Epithelial cell of prostate (primary cell): ENCODE results near the gene AP4S1.
A peak's percentile ranks its signal among the peaks of the same experiment; 100 is the strongest.

ENCODE experiments used
- DNase-seq: peaks from one replicate; pipeline ENCODE4 v3.0.0-alpha.2; 2011; ENCODE audit warnings: low read depth, low spot score
- H3K27ac ChIP-seq: fragments of 450-650 bp; 2 replicates; pipeline ENCODE4 v1.5.1; 2017; ENCODE audit warnings: mild to moderate bottlenecking

Gene AP4S1

DNA sequence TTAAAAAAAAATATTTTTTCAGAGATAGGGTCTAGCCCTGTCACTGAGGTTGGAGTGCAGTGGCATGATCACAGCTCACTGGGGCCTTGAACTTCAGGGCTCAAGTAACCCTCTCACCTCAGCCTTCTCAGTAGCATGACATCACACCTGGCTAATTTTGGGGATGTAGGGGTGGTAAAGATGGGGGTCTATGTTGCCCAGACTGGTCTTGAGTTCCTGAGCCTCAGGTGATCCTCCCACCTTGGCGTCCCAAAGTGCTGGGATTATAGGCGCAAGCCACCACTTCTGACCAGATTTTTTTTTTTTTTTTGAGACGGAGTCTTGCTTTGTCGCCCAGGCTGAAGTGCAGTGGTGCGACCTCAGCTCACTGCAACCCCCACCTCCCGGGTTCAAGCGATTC is 101.2 kb downstream of the AP4S1 start:
- no peak for DNase-seq
- no peak overlapping the region for H3K27ac ChIP-seq

DNA sequence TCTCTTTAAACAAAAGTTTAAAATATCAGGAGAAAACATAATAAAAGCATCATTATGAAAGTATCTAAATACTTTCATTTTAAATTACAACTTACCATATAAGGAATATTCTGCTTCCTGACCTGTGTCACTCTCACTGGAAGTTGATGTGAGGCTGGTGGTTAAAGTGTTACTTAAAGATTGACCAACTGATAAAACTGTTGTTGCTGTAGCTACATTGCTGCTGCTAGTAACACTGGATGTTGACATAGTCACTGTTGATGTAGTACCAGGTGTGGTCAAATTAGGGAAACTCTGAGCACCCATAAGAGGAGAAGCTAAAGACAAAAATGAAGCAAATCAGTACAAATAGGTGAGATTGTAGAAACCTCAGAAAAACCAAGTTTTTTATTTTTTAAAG is 102.2 kb downstream of the AP4S1 start:
- no peak overlapping the region for H3K27ac ChIP-seq
- DNase-seq, result no peak

DNA sequence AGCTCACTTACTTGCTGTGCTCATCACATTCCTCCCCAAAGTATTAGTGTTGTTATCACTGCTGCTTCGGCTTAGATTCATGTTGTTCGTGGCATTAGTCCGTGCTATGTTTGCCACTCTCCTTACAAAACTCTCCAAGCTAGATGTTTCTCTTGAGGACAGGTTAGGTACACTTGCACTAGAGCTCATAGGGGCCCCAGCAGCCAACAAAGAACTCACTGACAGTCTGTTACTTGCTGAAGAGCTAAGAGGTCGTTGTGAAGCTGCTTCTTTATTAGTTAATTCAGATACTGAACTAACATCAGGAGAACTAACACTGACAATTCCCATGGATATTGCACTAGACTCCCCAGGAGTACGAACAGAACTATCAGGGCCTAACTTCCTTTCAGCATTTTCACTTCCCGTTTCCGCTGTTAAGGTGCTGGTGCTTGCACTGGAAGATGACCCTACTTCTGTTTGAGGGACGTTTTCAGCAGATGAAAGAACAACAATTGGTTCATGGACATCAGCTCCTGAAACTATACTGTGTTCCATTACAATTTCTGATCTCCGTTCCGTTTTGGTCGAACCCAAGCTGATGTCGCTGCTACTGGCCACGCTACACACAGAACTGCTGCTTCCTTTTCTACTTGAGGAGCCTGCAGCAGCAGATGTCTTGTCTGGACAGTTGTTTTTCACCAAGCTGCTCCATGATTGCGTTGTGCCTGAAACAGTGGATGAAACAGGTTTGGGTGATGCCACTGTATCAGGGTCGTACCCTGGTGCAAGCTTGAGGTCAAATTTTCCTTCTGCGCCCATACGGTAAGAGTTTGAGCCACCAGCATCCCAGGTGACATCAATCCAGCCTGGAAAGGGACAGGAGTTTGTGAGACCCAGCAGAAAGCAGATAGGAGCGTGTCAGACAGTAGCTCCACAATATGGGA is 103.4 kb downstream of the AP4S1 start:
- DNase-seq, result no peak
- H3K27ac ChIP-seq, result no peak overlapping the region

DNA sequence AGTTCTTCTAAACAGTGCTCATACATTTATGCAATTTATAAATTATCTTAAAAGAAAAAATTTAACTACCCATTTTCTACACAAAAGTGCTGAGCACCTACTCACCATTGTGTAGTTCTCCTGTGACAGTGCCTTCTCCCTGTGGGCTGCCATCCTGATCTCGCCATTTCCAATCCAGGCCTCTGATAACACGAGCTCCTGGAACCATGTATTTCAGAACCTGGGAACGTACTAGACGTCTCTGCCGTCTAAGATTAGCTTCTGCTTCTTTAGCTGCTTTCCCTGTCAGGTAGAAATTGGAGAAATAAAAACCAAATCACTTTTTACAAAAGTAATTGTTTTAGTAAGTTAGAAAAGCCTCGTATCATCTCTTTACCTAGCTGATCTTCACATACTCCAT is 107.7 kb downstream of the AP4S1 start:
- DNase-seq, result no peak
- no peak overlapping the region for H3K27ac ChIP-seq

DNA sequence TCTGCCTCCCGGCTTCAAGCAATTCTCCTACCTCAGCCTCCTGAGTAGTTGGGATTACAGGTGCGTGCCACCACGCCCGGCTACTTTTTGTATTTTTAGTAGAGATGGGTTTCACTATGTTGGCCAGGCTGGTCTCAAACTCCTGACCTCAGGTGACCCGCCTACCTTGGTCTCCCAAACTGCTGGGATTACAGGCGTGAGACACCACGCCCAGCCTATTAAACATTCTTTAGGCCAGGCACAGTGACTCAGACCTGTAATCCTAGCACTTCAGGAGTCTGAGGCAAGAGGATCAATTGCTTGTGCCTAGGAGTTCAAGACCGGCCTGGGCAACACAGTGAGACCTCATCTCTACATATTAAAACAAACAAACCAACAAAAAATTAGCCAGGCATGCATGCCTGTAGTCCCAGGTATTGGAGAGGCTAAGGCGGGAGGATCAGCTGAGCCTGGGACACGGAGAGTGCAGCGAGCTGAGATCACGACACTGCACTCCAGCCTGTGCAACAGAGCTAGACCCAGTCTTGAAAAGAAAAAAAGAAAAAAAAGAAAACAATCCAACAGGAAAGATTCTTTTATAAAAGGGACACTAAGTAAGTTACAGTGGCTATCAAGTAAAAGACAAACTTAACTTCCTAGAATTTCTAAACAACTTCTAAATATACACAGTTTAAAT is 111.9 kb downstream of the AP4S1 start:
- peak overlapping the region; percentile 18 for H3K27ac ChIP-seq
- DNase-seq, result peak; percentile 6

DNA sequence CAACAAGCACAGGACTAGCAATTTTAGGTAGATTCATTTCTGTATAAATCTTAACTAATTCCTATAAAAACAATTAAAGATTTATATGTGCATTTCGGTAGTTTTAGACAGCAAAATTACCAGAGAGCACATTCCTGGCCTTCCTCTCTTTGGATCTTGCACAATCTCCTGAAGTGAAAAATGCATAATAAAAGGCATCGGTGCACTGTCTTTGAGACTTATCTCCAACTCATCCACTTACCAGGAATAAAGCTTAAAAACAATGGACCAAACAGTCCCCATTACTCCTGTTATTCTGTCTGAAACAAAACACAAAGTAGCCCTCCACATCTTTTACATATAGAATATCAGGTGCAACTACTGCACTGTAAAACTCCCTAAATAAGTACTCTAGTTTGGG is 112.9 kb downstream of the AP4S1 start:
- H3K27ac ChIP-seq, result no peak overlapping the region
- DNase-seq, result no peak

DNA sequence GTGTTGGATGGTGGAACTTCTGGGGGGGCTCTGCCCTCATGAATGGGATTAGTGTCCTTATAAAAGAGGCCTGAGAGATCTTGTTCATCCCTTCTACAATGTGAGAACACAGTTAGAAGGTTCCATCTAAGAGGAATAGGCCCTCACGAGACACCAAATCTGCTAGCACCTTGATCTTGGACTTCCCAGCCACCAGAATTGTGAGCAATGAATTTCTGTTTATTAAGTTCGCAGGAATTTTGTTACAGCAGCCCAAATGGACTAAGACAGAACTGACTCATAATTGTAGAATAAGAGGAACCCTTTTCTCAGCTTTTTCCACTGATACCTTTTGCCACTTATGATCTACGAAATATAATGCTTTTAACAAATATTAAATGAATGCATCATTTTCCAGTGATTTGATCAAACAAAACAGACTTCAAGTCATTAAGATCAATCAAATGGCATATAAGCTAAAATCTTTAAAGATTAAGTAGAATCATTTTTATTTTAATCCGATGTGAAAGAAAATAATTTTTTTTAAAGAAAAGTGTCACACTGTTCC is 113.9 kb downstream of the AP4S1 start:
- H3K27ac ChIP-seq, result no peak overlapping the region
- DNase-seq, result no peak

DNA sequence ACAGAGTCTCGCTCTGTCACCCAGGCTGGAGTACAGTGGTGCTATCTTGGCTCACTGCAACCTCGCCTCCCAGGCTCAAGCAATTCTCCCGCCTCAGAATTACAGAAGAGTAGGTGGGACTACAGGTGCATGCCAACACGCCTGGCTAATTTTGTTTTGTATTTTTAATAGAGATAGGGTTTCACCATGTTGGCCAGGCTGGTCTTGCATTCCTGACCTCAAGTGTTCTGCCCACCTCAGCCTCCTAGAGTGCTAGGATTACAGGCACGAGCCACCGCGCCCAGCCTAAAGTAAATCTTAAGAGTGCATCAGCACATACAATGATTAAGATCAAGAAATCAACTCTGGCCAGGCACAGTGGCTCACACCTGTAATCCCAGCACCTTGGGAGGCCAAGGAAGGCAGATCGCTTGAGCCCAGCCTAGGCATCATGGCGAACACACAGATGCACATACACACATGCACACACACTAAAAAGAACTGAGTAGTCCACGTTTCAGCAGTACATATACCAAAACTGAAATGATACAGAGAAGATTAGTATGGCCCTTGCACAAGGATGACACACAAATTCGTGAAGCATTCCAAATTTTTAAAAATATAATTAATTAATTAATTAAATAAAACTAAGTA is 117.1 kb downstream of the AP4S1 start:
- DNase-seq, result no peak
- H3K27ac ChIP-seq, result no peak overlapping the region
